HepG2 (cell line): Measurements from ENCODE around the gene RSF1. TPM values are rescaled to one million over a fixed set of nuclear protein-coding genes. Genes with fewer than 3 reads are reported as not detected.
A peak's percentile ranks its signal among the peaks of the same experiment; 100 is the strongest.

Experiments
- ATAC-seq: fragments of 200-7000 bp; cut with Tn5 transposase; 3 replicates; pipeline ENCODE4 v1.9.1; 2020; ENCODE audit warnings: mild to moderate bottlenecking, moderate library complexity
- BruUV-seq: library from RNA; stranded (reverse); fragments of 400-500 nt; replicated peaks from 2 replicates; lab custom pipeline; 2021; lab: Mats Ljungman, UMichigan
- CTCF ChIA-PET: fragments of 300-600 bp; formaldehyde crosslinking; extraction: SDS; loops from one replicate; lab custom pipeline; 2021; ENCODE audit warnings: low total read pairs, inconsistent platforms, low intra/inter-chr PET ratio; lab: Yijun Ruan, JAX
- POLR2A ChIA-PET: fragments of 350-600 bp; sonication (Branson Sonifier 250); formaldehyde crosslinking; loops from one replicate; lab custom pipeline; 2020; ENCODE audit warnings: antibody characterized with exemption, inconsistent platforms; lab: Yijun Ruan, JAX
- DNase-seq: peaks from one replicate; pipeline ENCODE4 v3.0.0-alpha.2; 2015; ENCODE audit warnings: low spot score
- FAIRE-seq: peaks from 3 replicates; lab custom pipeline; 2011; peaks lifted over from hg19 to GRCh38; lab: Jason Lieb, UNC
- H2AFZ ChIP-seq: one replicate; pipeline ENCODE4 v1.6.1; 2011; ENCODE audit warnings: low read length, inconsistent platforms
- H3K27ac ChIP-seq: fragments of 300-600 bp; 3 replicates; pipeline ENCODE4 v1.8.0; 2011; ENCODE audit warnings: mixed run types, mild to moderate bottlenecking, mixed read lengths, low read length, inconsistent platforms; ENCODE audit not compliant: insufficient read depth; ENCODE audit errors: extremely low read length
- H3K27me3 ChIP-seq, 2 experiments: fragments of 200-600 bp in 1 of 2; 2 replicates in 1 of 2; 3 replicates in 1 of 2; pipeline versions ENCODE4 v1.6.0 to v1.8.0; 2011; ENCODE audit warnings: low read length in 2 of 2, mild to moderate bottlenecking in 2 of 2, moderate library complexity in 2 of 2, inconsistent platforms in 1 of 2; ENCODE audit not compliant: insufficient read depth in 2 of 2, control insufficient read depth in 1 of 2
- H3K36me3 ChIP-seq, 2 experiments: fragments of 200-600 bp in 1 of 2; replicated peaks in 1 of 2; 2 replicates in 1 of 2; 3 replicates in 1 of 2; pipeline versions ENCODE4 v1.5.1 to v1.8.0; 2011; ENCODE audit warnings: low read length in 2 of 2, inconsistent platforms in 1 of 2; ENCODE audit not compliant: insufficient read depth in 2 of 2, control insufficient read depth in 1 of 2
- H3K4me1 ChIP-seq: 2 replicates; pipeline ENCODE4 v1.5.1; 2012; ENCODE audit warnings: low read length, inconsistent platforms; ENCODE audit not compliant: insufficient read depth
- H3K4me2 ChIP-seq: 2 replicates; pipeline ENCODE4 v1.6.0; 2011; ENCODE audit warnings: low read depth, low read length, inconsistent platforms
- H3K4me3 ChIP-seq, 3 experiments: fragments of 200-600 bp in 1 of 3; sonication (generic), shearing (Covaris generic) in 1 of 3; replicated peaks in 1 of 3; 2 replicates each; pipeline ENCODE4 v1.5.1; 2011 to 2016; ENCODE audit warnings: low read length in 3 of 3, inconsistent platforms in 2 of 3, low read depth in 2 of 3, mild to moderate bottlenecking in 2 of 3, control low read depth in 1 of 3, mixed read lengths in 1 of 3; ENCODE audit not compliant: insufficient read depth in 1 of 3
- H3K79me2 ChIP-seq: one replicate; pipeline ENCODE4 v1.6.1; 2011; ENCODE audit warnings: low read length, inconsistent platforms; ENCODE audit not compliant: insufficient read depth
- H3K9ac ChIP-seq: 2 replicates; pipeline ENCODE4 v1.6.0; 2011; ENCODE audit warnings: mild to moderate bottlenecking, low read depth, low read length, inconsistent platforms; ENCODE audit not compliant: insufficient read depth
- H3K9me3 ChIP-seq: 2 replicates; pipeline ENCODE4 v1.5.1; 2012; ENCODE audit warnings: mild to moderate bottlenecking, low read length
- H4K20me1 ChIP-seq: 2 replicates; pipeline ENCODE4 v1.6.0; 2011; ENCODE audit warnings: inconsistent platforms, mild to moderate bottlenecking, low read length, moderate library complexity; ENCODE audit not compliant: insufficient read depth
- FOSL2 ChIP-seq: sonication (generic); formaldehyde crosslinking; IDR thresholded peaks from 2 replicates; pipeline ENCODE4 v1.4.0; 2020; ENCODE audit warnings: missing genetic modification reagents
- FOXP1 ChIP-seq, 2 experiments: fragments of 450-650 bp in 1 of 2; IDR thresholded peaks; 2 replicates each; pipeline ENCODE4 v1.6.1; 2017 to 2018; ENCODE audit warnings: antibody characterized with exemption in 1 of 2
- IKZF1 ChIP-seq: fragments of 450-650 bp; IDR thresholded peaks from 2 replicates; pipeline ENCODE4 v1.7.1; 2016
- NCOA2 ChIP-seq: sonication (generic); formaldehyde crosslinking; IDR thresholded peaks from 2 replicates; pipeline ENCODE4 v1.8.0; 2022; ENCODE audit warnings: inconsistent platforms
- NONO ChIP-seq, 2 experiments: fragments of 450-650 bp in 1 of 2; sonication (generic) in 1 of 2; formaldehyde crosslinking in 1 of 2; IDR thresholded peaks in 1 of 2; conservative IDR thresholded peaks in 1 of 2; 2 replicates each; pipeline versions ENCODE4 v1.6.1 to v1.8.0; 2017 to 2022; ENCODE audit warnings: mild to moderate bottlenecking in 1 of 2, missing genetic modification reagents in 1 of 2, moderate library complexity in 1 of 2
- RXRB ChIP-seq: IDR thresholded peaks from 2 replicates; pipeline ENCODE4 v1.6.1; 2016; ENCODE audit warnings: borderline replicate concordance, missing genetic modification reagents, missing compliant biosample characterization
- SALL1 ChIP-seq: sonication (generic); formaldehyde crosslinking; IDR thresholded peaks from 2 replicates; pipeline ENCODE4 v1.8.0; 2022; ENCODE audit warnings: mild to moderate bottlenecking, missing genetic modification reagents
- SAP130 ChIP-seq: IDR thresholded peaks from 2 replicates; pipeline ENCODE4 v1.6.1; 2016; ENCODE audit warnings: low read depth
- SOX6 ChIP-seq, 2 experiments: fragments of 450-650 bp in 1 of 2; sonication (generic) in 1 of 2; formaldehyde crosslinking in 1 of 2; IDR thresholded peaks; 2 replicates each; pipeline versions ENCODE4 v1.4.0 to v1.6.1; 2017 to 2020; ENCODE audit warnings: antibody characterized with exemption in 1 of 2, mild to moderate bottlenecking in 1 of 2, missing genetic modification reagents in 1 of 2
- ZFP36 ChIP-seq: fragments of 150-350 bp; IDR thresholded peaks from 2 replicates; pipeline ENCODE4 v1.6.1; 2018; ENCODE audit warnings: borderline replicate concordance, low read length, low read depth; ENCODE audit not compliant: partially characterized antibody
- ZNF501 ChIP-seq: sonication (generic); formaldehyde crosslinking; IDR thresholded peaks from 2 replicates; pipeline ENCODE4 v1.5.1; 2020; ENCODE audit warnings: mild to moderate bottlenecking, moderate library complexity, missing genetic modification reagents
- ZNF589 ChIP-seq: sonication (generic); formaldehyde crosslinking; conservative IDR thresholded peaks from 2 replicates; pipeline ENCODE4 v1.8.0; 2022; ENCODE audit warnings: mild to moderate bottlenecking, moderate library complexity, missing genetic modification reagents
- ZNF598 ChIP-seq: sonication (generic); formaldehyde crosslinking; IDR thresholded peaks from 2 replicates; pipeline ENCODE4 v1.5.1; 2020; ENCODE audit warnings: mild to moderate bottlenecking, missing genetic modification reagents, borderline replicate concordance
- WGBS: methylation state at CpG from one replicate; pipeline ENCODE4 v1.1.6; 2017; ENCODE audit warnings: low lambda C conversion rate; 5-methylcytosine and 5-hydroxymethylcytosine counted together
- in situ Hi-C: cut with HindIII; loops from 2 replicates; pipeline ENCODE4 v1.10.0; 2017; ENCODE audit warnings: low pct_unique_long_range_greater_than_20kb; ENCODE audit not compliant: extremely low pct_ligation_motif_present
- intact Hi-C: fragments of 100-400 bp; cut with micrococcal nuclease; formaldehyde crosslinking; loops from one replicate; pipeline ENCODE4 v1.10.0; 2022; ENCODE audit not compliant: unreplicated experiment
- polyA plus RNA-seq, 8 experiments: library from polyadenylated mRNA; depleted of rRNA in 3 of 8; stranded (reverse) in 7 of 8; unstranded in 1 of 8; fragments of >200 nt; fragmentation: Illumina TruSeq in 4 of 8; extraction: Trizol in 4 of 8; gene quantifications; 2 replicates each; pipeline versions ENCODE4 v1.2.1 to v1.2.3, GENCODE V29; 2011 to 2016; ENCODE audit warnings: low read depth in 4 of 8, missing spikeins in 1 of 8, mixed read lengths in 1 of 8; ENCODE audit not compliant: insufficient read depth in 1 of 8
- total RNA-seq, 5 experiments: library from RNA; depleted of rRNA; stranded (reverse); fragments of >200 nt; fragmentation: Illumina TruSeq; extraction: Trizol; gene quantifications; 2 replicates each; pipeline ENCODE4 v1.2.3, GENCODE V29; 2016; ENCODE audit warnings: low read depth in 1 of 5
- TF ChIP-seq, protein P1 (sequence below): IDR thresholded peaks from 2 replicates; pipeline ENCODE4 v1.6.1; 2018; ENCODE audit warnings: missing genetic modification reagents, mild to moderate bottlenecking, missing compliant biosample characterization
- TF ChIP-seq, protein P2 (sequence below): sonication (generic); formaldehyde crosslinking; conservative IDR thresholded peaks from 2 replicates; pipeline ENCODE4 v1.4.0; 2020; ENCODE audit warnings: mild to moderate bottlenecking, missing genetic modification reagents, moderate library complexity
- TF ChIP-seq, protein P3 (sequence below): sonication (generic); formaldehyde crosslinking; IDR thresholded peaks from 2 replicates; pipeline ENCODE4 v1.5.0; 2020; ENCODE audit warnings: missing genetic modification reagents, mild to moderate bottlenecking, borderline replicate concordance
- TF ChIP-seq, protein P4 (sequence below): sonication (generic); formaldehyde crosslinking; IDR thresholded peaks from 2 replicates; pipeline ENCODE4 v1.8.0; 2022; ENCODE audit warnings: missing genetic modification reagents, mild to moderate bottlenecking, borderline replicate concordance

The RSF1 gene
- total and polyA plus RNA-seq, 2 of the 13 experiments (the other 11 are each of a cell fraction or from before 2014, with no cell fraction given): 15.5 to 33.1 TPM

DNA sequence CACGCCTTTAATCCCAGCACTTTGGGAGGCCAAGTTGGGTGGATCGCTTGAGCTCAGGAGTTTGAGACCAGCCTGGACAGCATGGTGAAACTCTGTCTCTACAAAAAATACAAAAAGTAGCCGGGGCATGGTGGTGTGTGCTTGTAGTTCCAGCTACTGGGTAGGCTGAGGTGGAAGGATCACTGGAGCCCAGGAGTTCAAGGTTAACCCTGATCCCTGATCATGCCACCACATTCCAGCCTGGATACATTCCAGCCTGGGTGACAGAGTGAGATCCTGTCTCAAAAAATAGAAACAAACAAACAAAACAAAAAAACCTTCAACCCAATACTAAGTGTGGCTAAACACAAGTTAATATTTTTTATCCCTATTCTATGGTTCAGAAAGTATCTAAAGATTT is 116.5 kb downstream of the RSF1 start:
- intact Hi-C loops: no loop called here
- no peak overlapping the region for H2AFZ ChIP-seq
- BruUV-seq: no TSS peak
- TF ChIP-seq, protein P1, sequence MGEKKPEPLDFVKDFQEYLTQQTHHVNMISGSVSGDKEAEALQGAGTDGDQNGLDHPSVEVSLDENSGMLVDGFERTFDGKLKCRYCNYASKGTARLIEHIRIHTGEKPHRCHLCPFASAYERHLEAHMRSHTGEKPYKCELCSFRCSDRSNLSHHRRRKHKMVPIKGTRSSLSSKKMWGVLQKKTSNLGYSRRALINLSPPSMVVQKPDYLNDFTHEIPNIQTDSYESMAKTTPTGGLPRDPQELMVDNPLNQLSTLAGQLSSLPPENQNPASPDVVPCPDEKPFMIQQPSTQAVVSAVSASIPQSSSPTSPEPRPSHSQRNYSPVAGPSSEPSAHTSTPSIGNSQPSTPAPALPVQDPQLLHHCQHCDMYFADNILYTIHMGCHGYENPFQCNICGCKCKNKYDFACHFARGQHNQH (CRISPR knock-in tag): peak; percentile 53; the same call in 1 of the 2 replicates
- TF ChIP-seq ZFP36 (no peak), IKZF1 (no peak), FOSL2 (CRISPR knock-in tag) (peak; percentile 45), NCOA2 (CRISPR knock-in tag) (peak; percentile 48), SALL1 (CRISPR knock-in tag) (peak; percentile 59; the same call in 1 of the 2 replicates), RXRB (CRISPR knock-in tag) (0 out of 2 replicates have a peak, but pooled peaks have one; percentile 46), ZNF598 (CRISPR knock-in tag) (no peak), ZNF501 (0 out of 2 replicates have a peak, but pooled peaks have one; percentile 26), SOX6 (IDR thresholded peaks at IDR 0.05) (no peak), SOX6 (CRISPR knock-in tag; IDR thresholded peaks at IDR 0.05) (peak; percentile 46; the same call in 1 of the 2 replicates), SAP130 (CRISPR knock-in tag) (peak; percentile 53), FOXP1 (IDR thresholded peaks at IDR 0.05) (no peak), FOXP1 (CRISPR knock-in tag; IDR thresholded peaks at IDR 0.05) (peak; percentile 49; the same call in 1 of the 2 replicates), NONO (IDR thresholded peaks at IDR 0.05) (no peak), NONO (CRISPR knock-in tag; conservative IDR thresholded peaks at IDR 0.05) (no peak), ZNF589 (CRISPR knock-in tag) (no peak)
- TF ChIP-seq, protein P2, sequence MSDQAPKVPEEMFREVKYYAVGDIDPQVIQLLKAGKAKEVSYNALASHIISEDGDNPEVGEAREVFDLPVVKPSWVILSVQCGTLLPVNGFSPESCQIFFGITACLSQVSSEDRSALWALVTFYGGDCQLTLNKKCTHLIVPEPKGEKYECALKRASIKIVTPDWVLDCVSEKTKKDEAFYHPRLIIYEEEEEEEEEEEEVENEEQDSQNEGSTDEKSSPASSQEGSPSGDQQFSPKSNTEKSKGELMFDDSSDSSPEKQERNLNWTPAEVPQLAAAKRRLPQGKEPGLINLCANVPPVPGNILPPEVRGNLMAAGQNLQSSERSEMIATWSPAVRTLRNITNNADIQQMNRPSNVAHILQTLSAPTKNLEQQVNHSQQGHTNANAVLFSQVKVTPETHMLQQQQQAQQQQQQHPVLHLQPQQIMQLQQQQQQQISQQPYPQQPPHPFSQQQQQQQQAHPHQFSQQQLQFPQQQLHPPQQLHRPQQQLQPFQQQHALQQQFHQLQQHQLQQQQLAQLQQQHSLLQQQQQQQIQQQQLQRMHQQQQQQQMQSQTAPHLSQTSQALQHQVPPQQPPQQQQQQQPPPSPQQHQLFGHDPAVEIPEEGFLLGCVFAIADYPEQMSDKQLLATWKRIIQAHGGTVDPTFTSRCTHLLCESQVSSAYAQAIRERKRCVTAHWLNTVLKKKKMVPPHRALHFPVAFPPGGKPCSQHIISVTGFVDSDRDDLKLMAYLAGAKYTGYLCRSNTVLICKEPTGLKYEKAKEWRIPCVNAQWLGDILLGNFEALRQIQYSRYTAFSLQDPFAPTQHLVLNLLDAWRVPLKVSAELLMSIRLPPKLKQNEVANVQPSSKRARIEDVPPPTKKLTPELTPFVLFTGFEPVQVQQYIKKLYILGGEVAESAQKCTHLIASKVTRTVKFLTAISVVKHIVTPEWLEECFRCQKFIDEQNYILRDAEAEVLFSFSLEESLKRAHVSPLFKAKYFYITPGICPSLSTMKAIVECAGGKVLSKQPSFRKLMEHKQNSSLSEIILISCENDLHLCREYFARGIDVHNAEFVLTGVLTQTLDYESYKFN: peak; percentile 64
- TF ChIP-seq, protein P3, sequence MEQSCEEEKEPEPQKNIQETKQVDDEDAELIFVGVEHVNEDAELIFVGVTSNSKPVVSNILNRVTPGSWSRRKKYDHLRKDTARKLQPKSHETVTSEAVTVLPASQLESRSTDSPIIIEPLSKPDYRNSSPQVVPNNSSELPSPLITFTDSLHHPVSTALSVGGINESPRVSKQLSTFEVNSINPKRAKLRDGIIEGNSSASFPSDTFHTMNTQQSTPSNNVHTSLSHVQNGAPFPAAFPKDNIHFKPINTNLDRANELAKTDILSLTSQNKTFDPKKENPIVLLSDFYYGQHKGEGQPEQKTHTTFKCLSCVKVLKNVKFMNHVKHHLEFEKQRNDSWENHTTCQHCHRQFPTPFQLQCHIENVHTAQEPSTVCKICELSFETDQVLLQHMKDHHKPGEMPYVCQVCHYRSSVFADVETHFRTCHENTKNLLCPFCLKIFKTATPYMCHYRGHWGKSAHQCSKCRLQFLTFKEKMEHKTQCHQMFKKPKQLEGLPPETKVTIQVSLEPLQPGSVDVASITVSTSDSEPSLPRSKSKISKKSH (CRISPR knock-in tag): no peak
- TF ChIP-seq, protein P4, sequence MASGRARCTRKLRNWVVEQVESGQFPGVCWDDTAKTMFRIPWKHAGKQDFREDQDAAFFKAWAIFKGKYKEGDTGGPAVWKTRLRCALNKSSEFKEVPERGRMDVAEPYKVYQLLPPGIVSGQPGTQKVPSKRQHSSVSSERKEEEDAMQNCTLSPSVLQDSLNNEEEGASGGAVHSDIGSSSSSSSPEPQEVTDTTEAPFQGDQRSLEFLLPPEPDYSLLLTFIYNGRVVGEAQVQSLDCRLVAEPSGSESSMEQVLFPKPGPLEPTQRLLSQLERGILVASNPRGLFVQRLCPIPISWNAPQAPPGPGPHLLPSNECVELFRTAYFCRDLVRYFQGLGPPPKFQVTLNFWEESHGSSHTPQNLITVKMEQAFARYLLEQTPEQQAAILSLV: no peak

More for the DNA sequence above, 116.5 kb downstream of the RSF1 start:
- Histone ChIP-seq H3K79me2 (no peaks in the 10 kb centered on the region), H3K4me3 (no peak overlapping the region), H3K4me1 (peaks cover 30% of the 10 kb centered on the region), H3K36me3 (peaks cover 2 to 6% of the 10 kb centered on the region in 2 experiments; a peak in 3 of 5 replicates), H3K9ac (peak overlapping the region; percentile 29; the same call in 1 of the 2 replicates), H3K4me2 (no peak overlapping the region), H3K27me3 (no peaks in the 10 kb centered on the region), H3K9me3 (no peaks in the 10 kb centered on the region), H4K20me1 (no peaks in the 10 kb centered on the region), H3K27ac (peak overlapping the region; percentile 65)
- DNase-seq (peak; percentile 76), FAIRE-seq (peak; percentile 37), ATAC-seq (peak; percentile 92)
- POLR2A ChIA-PET: interaction anchor here (0.6 to 1.0 kb wide), 2 partner anchors 66 to 71 kb away, joined by 3 read pairs; partner anchors contain the start of gene CLNS1A
- CTCF ChIA-PET: no interaction called here
- in situ Hi-C loops: no loop called here
- 77% methylated on average over 3 of the region's 3 CpGs for WGBS
